ENCODE data around the gene CACNA1A. TPM values are rescaled to one million over a fixed set of nuclear protein-coding genes. Genes with fewer than 3 reads are reported as not detected.

The CACNA1A gene
- total and polyA plus RNA-seq, 2 of the 4 experiments (the other 2 are of a cell fraction), result 5.9 to 15.0 TPM

DNA sequence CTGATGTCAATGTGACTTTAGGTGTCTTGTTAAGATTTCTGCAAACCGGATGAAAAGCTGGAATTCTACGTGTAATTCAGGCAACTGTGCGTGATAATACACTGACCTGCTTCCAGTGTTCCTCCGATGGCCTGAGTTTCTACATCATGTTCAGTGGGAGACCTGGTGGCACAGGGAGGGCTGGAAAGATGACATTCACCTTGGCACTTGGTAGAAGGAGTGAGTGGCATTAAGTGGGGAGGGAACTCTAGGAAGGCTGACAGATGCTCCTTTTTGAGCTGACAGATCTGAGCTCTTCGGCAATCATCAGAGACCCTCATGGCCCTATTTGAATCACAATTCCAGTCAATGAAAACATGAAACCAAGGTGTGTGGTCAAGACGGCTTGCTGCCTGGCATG is 4.0 kb downstream of the CACNA1A start:
- H3K9me1 ChIP-seq (ENCODE audit: insufficient read depth, low read length), result 0 out of 2 replicates have a peak, but pooled peaks cover 4% of the 10 kb centered on the region
- dilution Hi-C loops (cut with HindIII; ENCODE audit: low sequenced_read_pairs, unreplicated experiment), result no loop called here
- H3K36me3 ChIP-seq (ENCODE audit: control insufficient read depth, insufficient read depth, low read length), result peaks cover 1% of the 10 kb centered on the region; the same call in 1 of the 2 replicates
- peaks cover 12% of the 10 kb centered on the region; the same call in 1 of the 2 replicates for H3K27me3 ChIP-seq (ENCODE audit: control insufficient read depth, insufficient read depth, low read length)
- CTCF ChIA-PET, result no interaction called here
- intact Hi-C loops (cut with micrococcal nuclease), result no loop called here
- no peak overlapping the region for H3K23ac ChIP-seq (ENCODE audit: low read depth, low read length)
- H2AK9ac ChIP-seq (replicated peaks; ENCODE audit: low read depth, low read length, poor library complexity), result no peak overlapping the region
- no peak overlapping the region for H2BK15ac ChIP-seq (ENCODE audit: low read depth, low read length)
- BruUV-seq (replicated peaks), result no TSS peak
- H4K91ac ChIP-seq (ENCODE audit: insufficient read depth, low read depth, low read length), result no peak overlapping the region
- H3K18ac ChIP-seq (ENCODE audit: low read depth, low read length), result no peak overlapping the region
- H2AFZ ChIP-seq (replicated peaks; ENCODE audit: low read length, poor library complexity), result no peak overlapping the region
- peaks cover 0 to 3% of the 10 kb centered on the region in 2 experiments; a peak in 3 of 4 replicates for H3K79me1 ChIP-seq (ENCODE audit: low read depth in 1 of 2, low read length in 2 of 2)
- in situ Hi-C loops (cut with MboI; ENCODE audit: low sequenced_read_pairs), result no loop called here
- H4K8ac ChIP-seq (ENCODE audit: low read depth in 2 of 2, low read length in 2 of 2), result no peak overlapping the region
- no peaks in the 10 kb centered on the region; the same call in 1 of the 2 replicates for H3K9me3 ChIP-seq (ENCODE audit: control insufficient read depth, insufficient read depth, low read length)
- H3K4ac ChIP-seq (ENCODE audit: low read depth, low read length), result no peak overlapping the region
- no peak overlapping the region for H2AK5ac ChIP-seq (ENCODE audit: low read depth, low read length)
- no peak overlapping the region for H2BK5ac ChIP-seq (ENCODE audit: low read depth, low read length, poor library complexity, severe bottlenecking)
- peaks cover 2% of the 10 kb centered on the region; the same call in 1 of the 2 replicates for H3K4me1 ChIP-seq (ENCODE audit: control insufficient read depth, insufficient read depth, low read length)
- TF ChIP-seq MAFK (IDR thresholded peaks at IDR 0.05; ENCODE audit: low read depth, low read length) (no peak), FOS (IDR thresholded peaks at IDR 0.05; ENCODE audit: low read depth, low read length) (no peak), SMC3 (IDR thresholded peaks at IDR 0.05; ENCODE audit: low read depth, low read length) (no peak), MXI1 (IDR thresholded peaks at IDR 0.05; ENCODE audit: borderline replicate concordance, low read depth, low read length) (no peak), RCOR1 (IDR thresholded peaks at IDR 0.05; ENCODE audit: insufficient replicate concordance, low read length) (no peak), BHLHE40 (IDR thresholded peaks at IDR 0.05; ENCODE audit: low read depth, low read length) (no peak), CEBPB (IDR thresholded peaks at IDR 0.05; ENCODE audit: low read depth, low read length) (no peak)
- H3K56ac ChIP-seq (ENCODE audit: extremely low read depth, insufficient read depth, low read length), result no peak overlapping the region
- no peak overlapping the region for H3K14ac ChIP-seq (replicated peaks; ENCODE audit: low read depth, low read length)
- H4K5ac ChIP-seq (ENCODE audit: low read depth, low read length), result no peak overlapping the region
- ATAC-seq (ENCODE audit: low read depth) (no peak), DNase-seq (no peak)
- H2BK120ac ChIP-seq (ENCODE audit: low read depth, low read length), result no peak overlapping the region
- no peak overlapping the region for H3K27ac ChIP-seq (ENCODE audit: insufficient read depth, low read length)
- H3K4me2 ChIP-seq (ENCODE audit: low read depth, low read length), result no peak overlapping the region
- POLR2A ChIA-PET (ENCODE audit: unreplicated experiment), result no interaction called here
- H3K4me3 ChIP-seq (ENCODE audit: insufficient read depth, low read depth, low read length), result no peak overlapping the region
- no peak overlapping the region for H2BK20ac ChIP-seq (ENCODE audit: low read depth, low read length)
- peaks cover 6% of the 10 kb centered on the region; the same call in 1 of the 2 replicates for H4K20me1 ChIP-seq (ENCODE audit: insufficient read depth, low read length)
- H3K9ac ChIP-seq (ENCODE audit: low read depth, low read length), result no peak overlapping the region
- 76% methylated on average over 4 of the region's 6 CpGs; no CpG with 5 or more reads in 1 of the 2 experiments for WGBS, 2 experiments (ENCODE audit: extremely low coverage in 2 of 2, insufficient read length in 1 of 2)

Data from IMR-90 (cell line).